Nephron progenitor cell (in vitro differentiated cells): Measurements from ENCODE around the gene SPESP1.
A peak's percentile ranks its signal among the peaks of the same experiment; 100 is the strongest.

ENCODE experiments used
- DNase-seq: peaks from one replicate; pipeline ENCODE4 v3.0.0; 2021
- H3K27ac Mint-ChIP-seq: 2 replicates; pipeline ENCODE4 v1.8.0; 2021; ENCODE audit warnings: mild to moderate bottlenecking, moderate library complexity, mixed read lengths
- H3K27me3 Mint-ChIP-seq: 2 replicates; pipeline ENCODE4 v1.8.0; 2021; ENCODE audit warnings: mild to moderate bottlenecking, low read depth, mixed read lengths; ENCODE audit not compliant: poor library complexity
- H3K36me3 Mint-ChIP-seq: 2 replicates; pipeline ENCODE4 v1.8.0; 2021; ENCODE audit warnings: low read depth, mixed read lengths
- H3K4me1 Mint-ChIP-seq: 2 replicates; pipeline ENCODE4 v1.8.0; 2021; ENCODE audit warnings: mixed read lengths
- H3K4me3 Mint-ChIP-seq: 2 replicates; pipeline ENCODE4 v1.8.0; 2021; ENCODE audit warnings: mild to moderate bottlenecking, moderate library complexity, mixed read lengths
- H3K9me3 Mint-ChIP-seq: 2 replicates; pipeline ENCODE4 v1.8.0; 2021; ENCODE audit warnings: mild to moderate bottlenecking, moderate library complexity, mixed read lengths
- CTCF ChIP-seq: fragments of 200-600 bp; sonication (generic); IDR thresholded peaks from 2 replicates; pipeline ENCODE4 v1.5.0; 2021; ENCODE audit warnings: antibody characterized with exemption

SPESP1 gene

GRCh38 chr15:68979816-68980215, 49.5 kb downstream of the SPESP1 start:
- Mint-ChIP-seq H3K36me3 (no peaks in the 10 kb centered on the region), H3K27me3 (peaks cover 4% of the 10 kb centered on the region), H3K4me3 (no peak overlapping the region), H3K4me1 (peaks cover 13% of the 10 kb centered on the region), H3K9me3 (peaks cover 30% of the 10 kb centered on the region), H3K27ac (no peak overlapping the region)
- no peak for DNase-seq
- no peak for TF ChIP-seq CTCF

- H3K36me3 Mint-ChIP-seq, result no peaks in the 10 kb centered on the region
- H3K27ac Mint-ChIP-seq, result no peak overlapping the region
- no peak overlapping the region for H3K4me3 Mint-ChIP-seq
- peaks cover 25% of the 10 kb centered on the region for H3K9me3 Mint-ChIP-seq
- no peak for DNase-seq
- H3K27me3 Mint-ChIP-seq, result peaks cover 4% of the 10 kb centered on the region
- TF ChIP-seq CTCF, result no peak
- H3K4me1 Mint-ChIP-seq, result peaks cover 13% of the 10 kb centered on the region
Observed at GRCh38 chr15:68980786-68981185, 50.5 kb downstream of the SPESP1 start.

GRCh38 chr15:68981941-68982340, 51.6 kb downstream of the SPESP1 start:
- H3K9me3 Mint-ChIP-seq, result peaks cover 18% of the 10 kb centered on the region
- H3K4me1 Mint-ChIP-seq, result peaks cover 13% of the 10 kb centered on the region
- TF ChIP-seq CTCF, result no peak
- DNase-seq, result no peak
- H3K4me3 Mint-ChIP-seq, result no peak overlapping the region
- peaks cover 4% of the 10 kb centered on the region for H3K27me3 Mint-ChIP-seq
- no peaks in the 10 kb centered on the region for H3K36me3 Mint-ChIP-seq
- H3K27ac Mint-ChIP-seq, result no peak overlapping the region

GRCh38 chr15:68982976-68983563, 52.7 kb downstream of the SPESP1 start:
- peaks cover 13% of the 10 kb centered on the region for H3K4me1 Mint-ChIP-seq
- no peaks in the 10 kb centered on the region for H3K36me3 Mint-ChIP-seq
- no peak for TF ChIP-seq CTCF
- H3K27ac Mint-ChIP-seq, result no peak overlapping the region
- no peak overlapping the region for H3K4me3 Mint-ChIP-seq
- peaks cover 4% of the 10 kb centered on the region for H3K27me3 Mint-ChIP-seq
- DNase-seq, result no peak
- H3K9me3 Mint-ChIP-seq, result peaks cover 11% of the 10 kb centered on the region

- no peaks in the 10 kb centered on the region for H3K36me3 Mint-ChIP-seq
- no peak for DNase-seq
- peaks cover 14% of the 10 kb centered on the region for H3K9me3 Mint-ChIP-seq
- peaks cover 13% of the 10 kb centered on the region for H3K4me1 Mint-ChIP-seq
- no peak overlapping the region for H3K4me3 Mint-ChIP-seq
- TF ChIP-seq CTCF, result no peak
- peaks cover 4% of the 10 kb centered on the region for H3K27me3 Mint-ChIP-seq
- H3K27ac Mint-ChIP-seq, result peak overlapping the region; percentile 42
Observed at GRCh38 chr15:68983961-68984481, 53.7 kb downstream of the SPESP1 start.

- Mint-ChIP-seq H3K27ac (peak overlapping the region; percentile 39), H3K27me3 (peaks cover 5% of the 10 kb centered on the region), H3K36me3 (no peaks in the 10 kb centered on the region), H3K4me1 (peaks cover 13% of the 10 kb centered on the region), H3K4me3 (no peak overlapping the region), H3K9me3 (peaks cover 16% of the 10 kb centered on the region)
- no peak for DNase-seq
- no peak for TF ChIP-seq CTCF
Observed at GRCh38 chr15:68984586-68984985, 54.3 kb downstream of the SPESP1 start.
